Activated T-cell treated with anti-CD3 and anti-CD28 coated beads, Interleukin-2, amount 50 U/mL, for 72 hours (primary cell): ENCODE data around the gene FADS1. TPM values are rescaled to one million over a fixed set of nuclear protein-coding genes. Genes with fewer than 3 reads are reported as not detected.
A peak's percentile ranks its signal among the peaks of the same experiment; 100 is the strongest.

ENCODE experiments used
- ATAC-seq, 2 donors: fragments of 150-1000 bp; cut with Tn5 transposase; replicated peaks in 1 of 2; 2 replicates each; pipeline ENCODE4 v1.10.0; 2021; ENCODE audit warnings: moderate library complexity in 2 of 2, mild to moderate bottlenecking in 1 of 2
- DNase-seq, 2 donors: peaks; one replicate each; pipeline ENCODE4 v3.0.0; 2021 to 2022; ENCODE audit warnings: mixed read lengths in 1 of 2
- H3K27ac Mint-ChIP-seq: one replicate; pipeline ENCODE4 v1.8.0; 2022; ENCODE audit warnings: mild to moderate bottlenecking, moderate library complexity, mixed read lengths
- H3K27me3 Mint-ChIP-seq: one replicate; pipeline ENCODE4 v1.8.0; 2022; ENCODE audit warnings: low read depth, mixed read lengths
- H3K36me3 Mint-ChIP-seq, 2 donors: one replicate each; pipeline ENCODE4 v1.8.0; 2022; ENCODE audit warnings: mixed read lengths in 2 of 2, mild to moderate bottlenecking in 1 of 2; ENCODE audit not compliant: insufficient read depth in 2 of 2
- H3K4me1 Mint-ChIP-seq: one replicate; pipeline ENCODE4 v1.8.0; 2022; ENCODE audit warnings: low read depth, mixed read lengths
- H3K4me3 Mint-ChIP-seq, 2 donors: one replicate each; pipeline ENCODE4 v1.8.0; 2022; ENCODE audit warnings: mild to moderate bottlenecking in 2 of 2, mixed read lengths in 2 of 2, moderate library complexity in 2 of 2
- H3K9me3 Mint-ChIP-seq, 2 donors: one replicate each; pipeline ENCODE4 v1.8.0; 2022; ENCODE audit warnings: mixed read lengths in 2 of 2
- total RNA-seq, 2 donors: library from RNA; stranded (reverse); gene quantifications; one replicate each; pipeline ENCODE4 v1.2.3, GENCODE V29; 2022

The FADS1 gene
- total RNA-seq, 2 donors from 2014 or later, result 8.5 to 17.7 TPM

DNA sequence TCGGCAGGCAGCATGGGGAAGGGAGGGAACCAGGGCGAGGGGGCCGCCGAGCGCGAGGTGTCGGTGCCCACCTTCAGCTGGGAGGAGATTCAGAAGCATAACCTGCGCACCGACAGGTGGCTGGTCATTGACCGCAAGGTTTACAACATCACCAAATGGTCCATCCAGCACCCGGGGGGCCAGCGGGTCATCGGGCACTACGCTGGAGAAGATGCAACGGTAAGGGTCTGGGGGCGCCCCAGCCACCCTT, 11.5 kb upstream of the FADS1 start:
- Mint-ChIP-seq H3K4me3 (peak overlapping the region; percentile 89 to 93), H3K4me1 (peaks cover 51% of the 10 kb centered on the region), H3K9me3 (no peaks in the 10 kb centered on the region), H3K27ac (peak overlapping the region; percentile 36), H3K36me3 (peaks cover 0 to 2% of the 10 kb centered on the region in 2 donors), H3K27me3 (no peaks in the 10 kb centered on the region)
- DNase-seq (no peak), ATAC-seq (no peak)

DNA sequence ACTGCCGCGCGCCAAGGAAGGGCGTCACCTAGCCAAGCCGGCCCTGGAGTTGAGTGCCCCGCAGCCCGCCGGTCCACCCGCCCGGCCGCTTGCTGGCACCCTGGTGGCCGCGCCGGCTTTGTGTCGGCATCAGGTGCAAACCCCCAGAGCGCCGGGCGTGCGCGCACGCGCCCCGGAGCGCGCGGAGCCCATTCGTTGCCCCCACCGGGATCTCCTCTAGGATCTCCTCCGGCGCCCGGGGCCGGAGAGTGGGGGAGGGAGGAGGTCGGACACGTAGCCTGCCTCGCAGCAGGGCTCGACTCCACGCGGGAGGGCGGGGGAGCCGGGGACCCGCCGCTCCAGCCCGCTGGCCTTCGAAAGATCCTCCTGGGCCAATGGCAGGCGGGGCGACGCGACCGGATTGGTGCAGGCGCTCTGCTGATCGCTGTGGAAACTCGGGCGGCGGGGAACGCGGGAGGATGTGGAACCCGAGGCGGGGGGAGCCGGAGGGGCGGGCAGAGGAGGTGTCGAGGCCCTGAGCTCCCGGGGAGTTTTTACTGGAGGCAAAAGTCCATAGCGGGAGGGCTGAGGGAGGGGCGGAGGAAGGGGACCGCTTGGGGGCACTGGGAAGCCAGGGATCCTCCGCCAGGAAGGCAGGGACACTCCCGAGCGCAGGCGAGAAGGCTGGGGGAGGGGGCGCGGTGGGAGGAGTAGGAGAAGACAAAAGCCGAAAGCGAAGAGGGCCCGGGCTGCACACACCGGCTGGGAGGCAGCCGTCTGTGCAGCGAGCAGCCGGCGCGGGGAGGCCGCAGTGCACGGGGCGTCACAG, 11.0 kb upstream of the FADS1 start, which contains the start of gene FADS2:
TSS of gene FADS2 (plus strand) at position 730 of the 808 bp plus-strand sequence. CDS start 91 bp downstream, outside the sequence.
- Mint-ChIP-seq H3K4me3 (peak within 1 kb of the TSS; percentile 89 to 93), H3K4me1 (peaks cover 46% of the 10 kb centered on the region), H3K36me3 (peaks cover 0 to 2% of the 10 kb centered on the region in 2 donors), H3K9me3 (no peaks in the 10 kb centered on the region), H3K27me3 (no peaks in the 10 kb centered on the region), H3K27ac (peak within 1 kb of the TSS; percentile 36)
- DNase-seq, result peak; percentile 77 to 92
- peak; percentile 84 to 88 for ATAC-seq

DNA sequence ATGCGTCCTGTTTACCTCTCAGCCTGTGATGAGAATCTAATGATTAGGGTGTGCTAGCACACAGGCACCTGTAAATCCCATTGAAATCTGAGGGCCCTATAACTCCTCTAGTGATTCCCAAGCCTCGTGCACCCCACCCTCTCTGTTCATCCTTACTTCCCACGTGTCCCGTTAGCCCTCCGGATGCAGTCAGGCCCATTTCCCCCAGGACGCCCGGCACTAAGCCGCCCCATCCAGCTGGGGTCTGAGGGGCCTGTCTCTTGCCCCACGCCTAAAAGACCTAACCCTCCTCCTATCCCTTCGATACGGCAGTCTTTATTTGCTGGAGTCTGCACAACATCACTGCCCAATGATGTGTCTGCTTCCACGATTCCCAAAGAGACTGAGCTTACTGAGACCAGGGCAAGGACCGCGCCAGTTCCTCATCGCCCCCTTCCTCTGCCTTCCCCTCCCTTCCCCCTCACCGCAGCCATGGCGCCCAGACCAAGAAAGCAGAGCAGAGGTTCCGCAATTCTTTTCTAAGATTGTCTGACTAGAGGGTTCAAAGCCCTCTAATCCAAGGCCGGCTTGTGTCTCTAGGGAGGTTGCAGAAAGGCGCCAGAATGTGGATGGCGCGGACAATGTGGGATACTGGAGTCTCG, 10.2 kb upstream of the FADS1 start:
- no peak overlapping the region for H3K27ac Mint-ChIP-seq
- no peak for DNase-seq
- ATAC-seq, result no peak
- no peaks in the 10 kb centered on the region for H3K36me3 Mint-ChIP-seq
- peak overlapping the region; percentile 89 to 93 for H3K4me3 Mint-ChIP-seq
- peaks cover 42% of the 10 kb centered on the region for H3K4me1 Mint-ChIP-seq
- H3K9me3 Mint-ChIP-seq, result no peaks in the 10 kb centered on the region
- H3K27me3 Mint-ChIP-seq, result no peaks in the 10 kb centered on the region

DNA sequence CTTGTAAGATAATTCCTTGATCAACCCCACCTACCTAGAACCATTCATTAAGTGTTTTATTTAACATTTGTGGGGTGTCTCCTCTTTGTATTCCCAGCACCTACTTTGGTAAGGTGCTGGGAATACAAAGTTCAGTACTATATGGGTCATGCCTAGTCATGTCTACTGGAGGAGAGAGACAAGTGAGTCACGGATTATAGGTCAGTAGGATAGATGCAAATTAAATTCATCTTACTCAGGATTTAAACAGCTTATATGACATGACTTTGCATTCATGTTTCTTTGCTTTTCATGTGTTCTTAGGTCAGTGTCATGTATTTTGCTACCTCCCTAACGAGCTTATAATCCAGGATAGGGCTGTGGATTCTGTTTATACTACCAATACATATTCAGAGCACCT, 3.4 kb upstream of the FADS1 start:
- H3K36me3 Mint-ChIP-seq, result peaks cover 0 to 1% of the 10 kb centered on the region in 2 donors
- peaks cover 11% of the 10 kb centered on the region for H3K4me1 Mint-ChIP-seq
- H3K9me3 Mint-ChIP-seq, result no peaks in the 10 kb centered on the region
- H3K27ac Mint-ChIP-seq, result no peak overlapping the region
- H3K27me3 Mint-ChIP-seq, result peaks cover 6% of the 10 kb centered on the region
- DNase-seq, result no peak
- H3K4me3 Mint-ChIP-seq, result no peak overlapping the region
- no peak for ATAC-seq

DNA sequence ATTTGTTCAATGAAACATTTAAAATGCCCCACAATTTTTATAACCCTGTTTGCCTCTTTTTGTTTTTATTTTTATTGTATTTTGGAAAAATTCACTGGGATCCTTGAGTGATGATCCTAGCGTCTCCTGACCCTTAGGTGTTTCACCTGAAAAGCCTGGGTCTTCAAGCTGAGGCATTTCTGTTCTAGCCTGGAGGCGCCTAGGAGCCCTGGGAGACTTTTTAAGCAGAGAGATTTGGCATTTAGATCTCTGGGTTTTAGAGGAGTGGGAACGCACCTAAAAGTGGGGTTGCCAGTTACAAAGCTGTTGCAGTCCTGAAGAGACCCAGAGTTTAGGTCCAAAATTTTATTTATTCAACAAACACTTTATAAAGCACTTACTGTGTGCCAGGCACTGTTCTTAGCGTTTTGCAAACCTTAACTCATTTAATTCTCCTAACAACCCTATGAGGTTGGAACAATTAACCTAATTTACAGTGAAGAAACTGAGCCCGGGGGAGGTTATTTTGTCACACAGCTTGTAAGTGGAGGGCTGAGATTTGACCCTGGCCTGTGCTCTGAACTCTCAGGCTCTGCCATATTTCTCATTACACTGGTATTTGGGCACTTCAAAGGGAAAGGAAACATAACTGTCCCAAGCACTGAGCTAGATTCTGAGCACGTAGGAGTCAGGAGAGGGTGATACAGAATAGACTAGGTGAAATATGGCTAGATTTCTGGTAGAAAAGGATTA, 834 bp upstream of the FADS1 start:
- Mint-ChIP-seq H3K9me3 (peaks cover 0 to 2% of the 10 kb centered on the region in 2 donors), H3K36me3 (peaks cover 4 to 5% of the 10 kb centered on the region in 2 donors), H3K27ac (peak overlapping the region; percentile 77), H3K4me3 (peak overlapping the region; percentile 89 to 94), H3K4me1 (peaks cover 17% of the 10 kb centered on the region), H3K27me3 (peaks cover 6% of the 10 kb centered on the region)
- ATAC-seq (no peak), DNase-seq (no peak)

DNA sequence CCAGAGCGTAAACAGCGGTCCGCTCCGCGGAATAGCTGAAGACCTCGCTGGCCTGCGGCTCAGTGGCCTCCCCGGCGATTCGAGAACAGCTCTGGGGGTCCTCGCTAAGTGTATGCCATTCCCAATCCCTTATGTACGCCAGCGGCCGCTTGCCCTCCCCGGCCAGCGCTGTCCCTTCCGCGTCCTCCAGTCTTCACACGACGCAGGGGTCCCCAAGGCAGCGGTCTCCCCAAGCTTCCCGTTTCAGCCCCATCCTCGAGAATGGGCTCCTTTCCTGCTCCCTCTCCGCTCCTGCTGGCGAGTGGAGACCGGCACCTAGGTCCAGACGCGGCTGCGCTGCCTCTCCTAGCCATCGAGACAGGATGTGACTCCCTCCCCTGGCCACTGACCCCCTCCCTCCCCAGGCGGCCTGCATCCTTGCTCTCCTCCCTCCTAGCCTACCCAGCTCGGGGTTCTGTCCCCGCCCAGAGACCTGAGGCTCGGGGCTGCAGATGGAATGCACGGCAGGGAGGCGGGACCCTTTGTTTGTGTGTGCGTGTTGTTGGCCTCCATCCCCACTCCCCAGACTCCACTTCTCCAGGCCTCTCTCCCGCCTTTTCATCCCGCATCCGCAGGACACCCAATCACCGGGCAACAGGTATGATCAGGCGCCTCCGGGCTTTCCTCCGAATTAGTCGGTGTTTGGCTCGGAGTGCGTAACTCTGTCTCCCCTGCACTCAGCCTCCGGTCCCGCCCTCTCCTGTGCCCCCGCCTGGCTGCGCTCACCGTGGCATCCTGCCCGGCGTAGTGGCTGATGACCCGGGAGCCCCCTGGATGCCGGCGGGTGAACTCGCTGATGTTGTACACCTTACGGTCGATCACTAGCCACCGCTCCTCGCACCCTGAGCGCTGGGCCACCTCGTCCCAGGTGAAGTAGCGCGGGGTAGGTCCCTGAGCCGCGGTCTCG, 740 bp downstream of the FADS1 start:
- H3K4me1 Mint-ChIP-seq, result peaks cover 22% of the 10 kb centered on the region
- DNase-seq (peak; percentile 76 to 82), ATAC-seq (peak; percentile 71 to 76)
- H3K27me3 Mint-ChIP-seq, result peaks cover 6% of the 10 kb centered on the region
- H3K9me3 Mint-ChIP-seq, result peaks cover 0 to 2% of the 10 kb centered on the region in 2 donors
- peak overlapping the region; percentile 87 for H3K27ac Mint-ChIP-seq
- H3K4me3 Mint-ChIP-seq, result peak overlapping the region; percentile 89 to 94
- peaks cover 5 to 8% of the 10 kb centered on the region in 2 donors for H3K36me3 Mint-ChIP-seq

DNA sequence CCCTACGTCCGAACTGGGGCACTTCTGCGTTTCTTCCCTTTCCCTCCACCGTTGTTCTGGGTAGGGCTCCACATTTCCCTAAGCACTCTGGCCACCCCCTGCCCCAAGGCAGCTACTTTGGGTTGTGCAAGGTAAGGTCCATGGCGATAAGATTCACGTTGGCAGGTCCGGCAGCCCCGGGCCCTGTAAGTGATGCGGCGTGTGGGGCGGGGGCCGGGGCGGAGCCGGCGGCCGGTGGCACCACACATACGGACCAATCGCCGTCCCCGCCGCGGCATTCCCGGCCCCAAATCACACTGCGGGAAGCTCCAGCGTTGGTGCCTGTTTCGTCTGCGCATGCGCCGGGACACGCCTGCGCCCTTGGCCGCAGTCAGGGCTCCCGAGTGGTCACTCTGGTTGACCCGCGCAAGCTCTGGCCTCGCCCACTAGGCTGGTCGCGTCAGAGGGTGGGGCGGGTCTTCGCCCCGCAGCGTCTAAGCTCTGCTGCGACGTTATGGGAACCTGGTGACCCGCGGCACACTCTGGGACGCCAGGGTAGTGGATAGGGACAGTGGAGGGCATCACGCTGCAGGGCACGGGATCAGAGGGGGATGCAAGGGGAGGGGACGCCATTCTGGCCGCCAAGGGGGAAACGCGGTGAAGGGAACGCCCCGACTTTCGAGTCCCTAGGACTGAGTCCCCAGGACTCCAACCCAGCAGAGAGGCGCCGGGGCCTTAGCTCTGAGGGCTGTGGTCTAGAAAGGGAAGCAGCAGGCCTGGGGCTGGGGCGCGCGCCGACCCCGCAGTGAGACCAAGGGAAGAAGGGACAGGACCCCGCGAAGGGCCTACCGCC, 1.6 kb downstream of the FADS1 start:
- Mint-ChIP-seq H3K4me3 (peak overlapping the region; percentile 89 to 94), H3K4me1 (peaks cover 22% of the 10 kb centered on the region), H3K27me3 (peaks cover 6% of the 10 kb centered on the region), H3K36me3 (peaks cover 5 to 11% of the 10 kb centered on the region in 2 donors), H3K27ac (peak overlapping the region; percentile 20), H3K9me3 (peaks cover 0 to 2% of the 10 kb centered on the region in 2 donors)
- ATAC-seq, result peak; percentile 48 to 64
- DNase-seq, result peak; percentile 61 to 83

DNA sequence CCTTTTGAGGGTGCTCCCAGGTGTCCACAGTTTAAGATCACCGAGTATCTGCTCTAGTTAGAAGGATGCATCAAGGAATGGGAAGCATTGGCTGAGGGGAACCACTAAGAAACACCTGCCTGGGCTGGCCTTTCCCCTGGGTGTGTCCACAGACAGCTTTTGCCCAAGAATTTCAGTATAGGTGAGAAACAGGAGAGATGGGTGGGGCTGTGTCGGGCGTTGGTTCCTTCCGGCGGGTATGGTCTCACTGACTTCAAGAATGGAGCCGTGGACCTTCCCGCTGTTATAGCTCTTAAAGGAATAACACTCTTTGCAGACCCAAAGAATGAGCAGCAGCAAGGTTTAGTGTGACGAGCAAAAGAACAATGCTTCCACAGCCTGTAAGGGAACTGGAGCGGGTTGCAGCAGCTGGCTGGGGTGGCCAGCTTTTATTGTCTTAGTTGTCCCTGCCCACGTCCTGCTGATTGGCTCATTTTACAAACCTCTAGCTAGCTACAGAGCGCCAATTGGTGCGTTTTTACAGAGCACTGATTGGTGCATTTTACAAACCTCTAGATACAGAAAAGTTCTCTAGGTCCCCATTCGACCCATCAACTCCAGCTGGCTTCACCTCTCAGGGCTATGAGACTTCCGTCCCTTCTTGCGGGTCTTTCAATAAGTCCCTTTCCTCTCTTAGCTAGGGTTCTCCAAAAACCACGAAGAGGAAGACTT, 2.4 kb downstream of the FADS1 start:
- peaks cover 5 to 11% of the 10 kb centered on the region in 2 donors for H3K36me3 Mint-ChIP-seq
- no peak for ATAC-seq
- H3K4me1 Mint-ChIP-seq, result peaks cover 22% of the 10 kb centered on the region
- peaks cover 0 to 2% of the 10 kb centered on the region in 2 donors for H3K9me3 Mint-ChIP-seq
- no peak overlapping the region for H3K27ac Mint-ChIP-seq
- H3K4me3 Mint-ChIP-seq, result peak overlapping the region; percentile 89 to 94
- peak in 1 of 2 donors; percentile 18 for DNase-seq
- H3K27me3 Mint-ChIP-seq, result peaks cover 6% of the 10 kb centered on the region

DNA sequence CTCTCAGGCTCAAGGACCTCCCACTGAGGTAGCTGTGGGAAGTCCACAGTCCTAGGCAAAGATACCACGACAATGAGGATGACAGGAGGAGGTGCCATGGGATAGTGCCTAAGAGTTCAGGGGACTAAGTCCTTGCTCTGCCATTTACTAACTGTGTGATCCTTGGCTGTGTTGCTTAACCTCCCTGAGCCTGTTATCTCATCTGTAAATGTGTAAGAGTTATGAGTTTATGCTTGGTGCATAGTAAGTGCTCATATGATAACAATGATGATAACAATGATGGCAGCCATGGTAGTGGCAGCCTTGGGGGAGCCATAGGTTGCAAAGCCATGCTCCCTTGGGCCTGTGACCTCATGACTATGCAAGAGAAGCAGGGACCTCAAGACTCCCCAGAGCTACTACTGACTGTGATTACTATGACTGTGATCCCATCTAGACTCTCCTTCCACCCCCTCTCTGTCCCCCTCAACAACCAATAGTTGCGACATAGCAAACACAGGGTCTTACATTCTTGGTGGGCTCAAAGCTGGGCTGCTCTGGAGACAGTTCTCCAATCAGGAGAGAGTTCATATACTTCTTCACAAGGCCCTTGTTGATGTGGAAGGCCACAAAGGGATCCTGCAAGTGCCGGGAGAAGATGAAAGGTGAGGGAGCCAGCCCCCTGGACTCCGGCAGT, 3.9 kb downstream of the FADS1 start:
- no peak for ATAC-seq
- peaks cover 5 to 11% of the 10 kb centered on the region in 2 donors for H3K36me3 Mint-ChIP-seq
- H3K9me3 Mint-ChIP-seq, result peaks cover 0 to 2% of the 10 kb centered on the region in 2 donors
- no peak for DNase-seq
- H3K27ac Mint-ChIP-seq, result no peak overlapping the region
- peaks cover 5% of the 10 kb centered on the region for H3K27me3 Mint-ChIP-seq
- H3K4me1 Mint-ChIP-seq, result peaks cover 22% of the 10 kb centered on the region
- no peak overlapping the region for H3K4me3 Mint-ChIP-seq

DNA sequence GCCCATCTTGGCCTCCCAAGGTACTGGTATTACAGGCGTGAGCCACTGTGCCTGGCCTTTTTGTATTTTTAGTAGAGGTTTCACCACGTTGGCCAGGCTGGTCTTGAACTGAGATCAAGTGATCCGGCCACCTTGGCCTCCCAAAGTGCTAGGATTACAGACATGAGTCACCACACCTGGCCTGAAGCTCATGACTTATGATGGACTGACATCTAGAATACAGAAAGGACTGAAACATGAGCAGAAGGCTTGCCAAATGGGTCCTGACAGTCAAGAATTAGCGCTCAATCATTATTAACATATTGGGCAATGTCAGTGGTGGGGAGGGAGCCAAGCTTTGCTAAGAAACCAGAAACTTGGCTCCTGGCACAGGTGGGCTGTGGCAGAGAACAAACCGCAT, 5.0 kb downstream of the FADS1 start:
- H3K9me3 Mint-ChIP-seq, result peaks cover 0 to 2% of the 10 kb centered on the region in 2 donors
- H3K27ac Mint-ChIP-seq, result no peak overlapping the region
- DNase-seq (no peak), ATAC-seq (no peak)
- peaks cover 5 to 11% of the 10 kb centered on the region in 2 donors for H3K36me3 Mint-ChIP-seq
- H3K27me3 Mint-ChIP-seq, result no peaks in the 10 kb centered on the region
- peaks cover 14% of the 10 kb centered on the region for H3K4me1 Mint-ChIP-seq
- H3K4me3 Mint-ChIP-seq, result no peak overlapping the region

DNA sequence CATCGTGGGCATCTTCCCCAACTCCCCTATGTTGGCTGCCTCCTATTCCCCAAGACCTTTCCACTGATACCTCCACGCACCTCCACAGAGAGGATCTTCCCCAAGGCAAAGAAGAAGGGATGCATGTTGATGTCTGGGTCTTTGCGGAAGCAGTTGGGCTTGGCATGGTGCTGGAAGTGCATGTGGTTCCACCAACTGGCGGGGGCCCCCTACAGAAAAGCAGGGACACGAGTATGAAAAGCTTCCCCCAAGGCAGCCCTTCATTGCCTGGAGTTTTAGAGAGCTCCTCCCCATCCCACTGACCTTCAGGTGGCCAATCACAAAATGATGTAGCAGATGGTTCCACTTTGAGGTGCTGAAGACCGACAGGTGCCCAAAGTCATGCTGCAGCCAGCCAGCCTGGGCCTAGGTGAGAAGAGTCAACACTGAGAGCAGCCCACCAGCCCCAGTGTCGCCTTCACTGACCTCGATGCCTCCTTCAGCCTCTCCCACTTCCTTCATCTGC, 6.1 kb downstream of the FADS1 start:
- no peaks in the 10 kb centered on the region for H3K27me3 Mint-ChIP-seq
- peaks cover 0 to 2% of the 10 kb centered on the region in 2 donors for H3K9me3 Mint-ChIP-seq
- no peak overlapping the region for H3K4me3 Mint-ChIP-seq
- no peak overlapping the region for H3K27ac Mint-ChIP-seq
- DNase-seq, result no peak
- peaks cover 5 to 9% of the 10 kb centered on the region in 2 donors for H3K36me3 Mint-ChIP-seq
- peaks cover 14% of the 10 kb centered on the region for H3K4me1 Mint-ChIP-seq
- ATAC-seq, result no peak
